GM19455 (cell line): ENCODE data around the gene COPS7A.
A peak's percentile ranks its signal among the peaks of the same experiment; 100 is the strongest.

ENCODE experiments used
- ATAC-seq: cut with Tn5 transposase; IDR thresholded peaks from one replicate; pipeline ENCODE4 v1.9.1; 2021; ENCODE audit not compliant: unreplicated experiment

Gene COPS7A

DNA sequence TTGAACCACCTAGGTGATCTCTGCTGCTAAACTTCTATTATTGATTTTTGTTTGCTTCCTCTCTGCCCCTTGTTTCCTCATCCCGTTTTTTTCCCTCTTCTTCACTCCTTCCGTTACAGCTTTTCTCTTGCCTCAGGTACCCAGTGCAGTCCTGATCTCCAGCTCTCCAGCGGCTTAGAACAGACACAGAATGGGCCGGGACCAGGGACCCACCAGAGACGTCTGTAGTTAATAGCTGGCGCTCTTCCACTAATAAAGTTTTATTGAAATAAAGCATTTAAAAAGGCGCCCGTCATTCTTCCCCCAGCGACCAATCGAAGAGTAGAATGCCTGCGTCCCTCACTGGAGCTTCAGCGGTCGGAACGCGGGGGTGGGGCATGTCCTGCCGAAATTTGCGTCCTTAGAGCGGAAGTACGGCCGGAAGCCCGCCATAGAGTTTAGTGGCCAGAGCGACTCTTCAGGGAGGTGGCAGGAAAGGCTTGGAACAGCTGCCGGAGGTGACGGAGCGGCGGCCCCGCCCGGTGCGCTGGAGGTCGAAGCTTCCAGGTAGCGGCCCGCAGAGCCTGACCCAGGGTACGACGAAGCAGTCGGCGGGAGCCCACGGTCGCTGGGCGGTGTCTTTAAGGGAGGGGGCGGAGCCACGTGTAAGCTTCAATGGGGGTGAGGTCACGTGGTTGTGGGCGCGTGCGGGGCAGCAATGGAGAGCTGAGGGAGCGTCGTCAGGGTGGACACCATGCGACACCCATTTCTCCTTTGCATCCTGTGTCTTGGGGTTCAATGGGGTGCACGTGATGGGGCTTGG, at the start of gene COPS7A:
COPS7A (plus strand) TSS at position 440 of the 802 bp plus-strand sequence. CDS start 611 bp downstream, outside the sequence.
- ATAC-seq, result peak; percentile 94

DNA sequence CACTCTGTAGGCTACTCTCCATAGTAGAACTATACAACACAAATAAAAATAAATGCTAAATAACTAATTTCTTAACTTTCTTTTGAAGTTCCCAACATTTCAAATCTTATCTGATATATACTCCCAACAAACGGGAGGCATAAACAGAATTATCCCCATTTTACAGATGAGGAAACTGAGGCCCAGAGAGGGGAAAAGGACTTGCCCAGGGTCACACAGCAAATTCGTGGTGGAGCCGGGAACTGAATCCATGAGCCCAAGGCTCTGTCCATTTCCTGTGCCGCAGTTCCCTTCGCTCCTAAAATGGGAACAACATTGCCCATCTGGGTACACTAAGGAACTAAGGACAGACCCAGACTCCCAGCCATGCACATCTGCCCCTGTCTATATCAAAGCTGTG, 46.9 kb upstream of the COPS7A start:
- ATAC-seq, result no peak

- ATAC-seq, result no peak
Observed at GRCh38 chr12:6684609-6685008, 39.2 kb upstream of the COPS7A start.

- ATAC-seq, result no peak
Observed at GRCh38 chr12:6685814-6686213, 38.0 kb upstream of the COPS7A start.

DNA sequence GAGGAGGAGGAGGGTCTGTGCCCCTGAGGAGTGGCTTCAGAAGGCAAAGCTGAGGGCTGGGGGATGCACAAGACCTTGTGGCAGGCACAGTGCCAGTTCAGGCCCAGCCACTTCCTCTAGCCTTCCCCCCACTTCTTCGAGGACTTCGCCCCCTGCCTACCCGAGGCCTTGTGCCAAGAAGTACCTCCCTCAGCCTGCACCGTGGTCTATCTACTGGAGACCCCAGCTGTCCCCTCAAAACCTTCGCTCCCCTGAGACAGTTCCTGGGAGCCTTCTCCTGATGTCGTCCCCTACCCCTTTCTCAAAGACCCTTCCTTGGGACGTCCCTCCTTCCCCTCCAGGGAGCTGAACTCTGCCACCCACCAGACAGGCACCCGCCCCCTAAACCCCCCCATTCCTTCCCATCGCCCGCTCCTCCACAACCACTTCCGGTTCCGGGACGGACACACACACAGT, 35.3 kb upstream of the COPS7A start:
- ATAC-seq, result no peak

GRCh38 chr12:6688999-6689882, 34.6 kb upstream of the COPS7A start, which contains the start of gene ZNF384:
ZNF384 (minus strand) TSS chr12:6689375; CDS start chr12:6679520, 9,855 bp downstream.
- peak; percentile 84 for ATAC-seq

DNA sequence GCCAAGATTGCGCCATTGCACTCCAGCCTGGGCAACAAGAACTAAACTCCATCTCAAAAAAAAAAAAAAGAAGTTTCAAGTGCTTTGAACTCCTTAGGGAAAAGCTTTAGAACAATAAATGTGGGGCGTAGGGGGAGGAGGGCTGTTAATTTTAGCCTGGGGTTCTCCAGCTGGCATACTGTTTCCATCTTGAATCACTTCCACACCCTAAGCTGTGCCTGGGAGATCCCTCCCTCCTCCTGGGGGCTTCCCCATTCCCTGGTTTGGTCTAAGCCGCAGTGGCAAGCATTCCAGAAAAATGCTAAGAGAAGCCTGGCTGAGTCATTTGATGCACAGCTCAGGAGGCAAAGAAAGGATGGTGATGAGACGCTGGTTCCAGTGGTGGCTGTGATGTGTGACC, 32.4 kb upstream of the COPS7A start:
- no peak for ATAC-seq

DNA sequence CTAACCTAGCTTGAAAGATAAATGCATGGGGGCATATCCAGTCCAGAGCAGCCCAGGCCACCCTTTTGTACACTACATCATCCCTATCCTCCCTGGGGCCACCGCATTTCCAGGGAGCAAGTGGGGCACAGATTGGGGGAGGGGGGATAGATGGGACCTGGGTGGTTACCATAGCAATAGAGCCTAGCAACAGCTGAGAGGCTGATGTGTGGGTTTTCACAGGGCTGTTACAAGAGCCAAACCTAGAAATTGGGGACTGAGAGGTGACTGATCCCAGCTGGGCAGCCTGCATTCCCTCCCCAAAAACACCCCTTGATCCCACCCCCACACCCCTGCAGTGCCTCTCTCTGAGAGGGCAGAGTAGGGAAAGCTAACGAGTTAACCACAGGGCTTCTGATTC, 31.0 kb upstream of the COPS7A start:
- ATAC-seq, result no peak

DNA sequence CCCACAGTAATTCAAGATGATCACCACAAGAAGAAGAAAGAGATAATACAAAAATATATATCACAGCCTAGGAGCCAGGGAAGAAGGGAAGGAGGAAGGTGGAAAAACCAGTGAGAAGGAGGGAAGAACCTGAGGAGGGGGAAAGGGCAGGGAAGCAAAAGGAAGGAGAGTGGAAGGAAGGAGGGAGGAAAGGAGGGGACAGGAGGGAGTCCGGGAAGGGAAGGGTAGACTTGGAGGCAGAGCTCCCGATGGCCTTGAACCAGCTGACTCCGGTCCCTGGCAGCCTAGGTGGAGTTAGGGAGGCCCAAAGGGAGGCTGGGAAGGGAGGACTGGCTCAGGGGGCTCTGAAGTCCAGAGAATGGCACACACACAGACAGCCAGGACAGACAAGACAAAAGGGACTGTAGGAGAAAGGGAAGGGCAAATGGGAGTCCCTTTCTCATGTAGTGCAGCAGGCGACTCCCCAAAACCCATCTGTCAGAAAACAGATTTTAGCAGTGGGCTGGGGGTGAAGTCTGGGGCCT, 30.0 kb upstream of the COPS7A start:
- ATAC-seq, result no peak

DNA sequence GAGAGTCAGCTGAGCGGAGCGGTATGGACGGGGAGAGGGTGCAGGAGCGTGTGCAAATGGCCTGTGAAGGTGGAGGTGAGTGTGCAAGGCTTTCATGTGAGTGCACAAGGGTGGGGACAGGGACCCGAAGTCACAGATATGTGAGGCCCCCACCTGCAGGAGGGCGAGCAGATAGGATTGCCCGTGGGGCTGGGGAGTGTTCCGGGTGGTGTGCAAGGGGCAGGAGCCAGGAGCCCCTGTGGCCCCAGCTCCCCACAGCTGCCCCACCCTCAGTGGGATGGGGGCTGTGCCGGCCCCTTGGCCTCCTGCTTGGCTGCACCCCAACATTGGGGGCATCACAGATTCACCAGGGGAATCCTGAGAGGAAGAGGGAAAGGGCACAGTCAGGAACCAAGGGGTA, 29.1 kb upstream of the COPS7A start:
- no peak for ATAC-seq

DNA sequence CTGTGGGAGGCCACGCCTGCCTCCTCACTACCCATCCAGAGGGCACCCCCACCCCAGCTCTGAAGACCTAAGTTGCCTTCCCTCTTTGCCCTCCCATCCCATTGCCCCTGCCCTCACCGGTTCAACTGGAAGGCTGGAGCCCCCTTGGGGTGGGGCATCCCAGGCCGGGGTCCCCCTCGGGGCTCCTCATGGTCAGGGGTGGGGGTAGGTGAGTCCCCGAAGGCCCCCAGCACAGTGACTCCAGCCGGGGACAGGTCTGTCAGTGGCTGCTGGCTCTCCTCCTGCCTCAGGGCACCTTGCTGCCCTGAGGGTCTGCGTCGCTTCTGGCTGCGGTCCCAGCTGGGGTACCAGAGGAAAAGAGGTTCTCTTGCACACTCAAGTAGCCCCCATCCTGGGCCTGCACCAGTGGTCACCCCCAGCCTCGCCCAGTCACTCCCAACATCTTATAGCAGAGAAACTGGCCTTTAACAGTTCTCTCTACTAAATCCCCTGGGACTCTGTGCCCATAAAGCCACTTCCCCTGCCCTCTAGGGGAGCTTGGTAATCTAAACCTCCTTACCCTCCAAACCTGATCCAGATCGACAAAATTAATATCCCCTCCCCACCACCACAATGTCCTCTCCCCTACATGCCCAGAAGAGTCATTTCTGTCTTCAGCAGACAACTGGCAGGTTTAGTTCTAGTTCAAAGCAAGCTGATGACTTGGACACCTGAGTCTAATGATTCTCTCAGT, 28.4 kb upstream of the COPS7A start:
- no peak for ATAC-seq

GRCh38 chr12:6696690-6697583, 26.9 kb upstream of the COPS7A start:
- ATAC-seq, result no peak

GRCh38 chr12:6697584-6698351, 26.1 kb upstream of the COPS7A start:
- no peak for ATAC-seq

DNA sequence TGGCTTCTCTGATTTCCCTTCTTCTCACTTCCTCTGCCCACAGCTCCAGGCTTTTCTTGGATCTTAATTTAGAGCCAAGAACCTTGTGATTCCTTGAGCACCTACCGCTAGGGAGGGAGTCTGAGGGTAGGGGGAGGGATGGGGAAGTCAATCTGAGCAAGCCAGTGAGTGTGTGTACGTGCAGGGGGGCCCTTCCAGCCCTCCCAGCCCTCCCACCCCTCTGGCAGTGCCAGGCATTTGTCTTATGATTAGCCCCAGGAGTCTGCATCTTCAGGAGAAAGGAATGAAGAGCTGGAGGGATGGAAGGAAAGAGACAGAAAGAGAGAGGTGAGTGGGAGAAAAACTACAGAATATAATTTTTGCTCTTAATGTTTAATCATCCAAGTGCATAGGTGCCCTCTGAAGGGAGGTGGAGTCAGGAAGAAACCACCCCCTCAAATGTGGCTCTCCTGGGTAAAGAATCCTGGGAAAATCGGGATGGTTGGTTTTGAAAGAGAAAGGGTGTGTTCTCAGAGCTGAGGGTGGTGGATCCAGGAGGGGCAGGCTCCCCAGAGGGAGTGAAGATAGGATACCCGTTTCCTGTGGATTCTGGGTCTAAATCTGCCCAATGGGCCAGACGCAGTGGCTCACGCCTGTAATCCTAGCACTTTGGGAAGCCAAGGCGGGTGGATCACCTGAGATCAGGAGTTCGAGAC, 25.3 kb upstream of the COPS7A start:
- no peak for ATAC-seq

- ATAC-seq, result no peak
Observed at GRCh38 chr12:6699259-6699988, 24.4 kb upstream of the COPS7A start.

DNA sequence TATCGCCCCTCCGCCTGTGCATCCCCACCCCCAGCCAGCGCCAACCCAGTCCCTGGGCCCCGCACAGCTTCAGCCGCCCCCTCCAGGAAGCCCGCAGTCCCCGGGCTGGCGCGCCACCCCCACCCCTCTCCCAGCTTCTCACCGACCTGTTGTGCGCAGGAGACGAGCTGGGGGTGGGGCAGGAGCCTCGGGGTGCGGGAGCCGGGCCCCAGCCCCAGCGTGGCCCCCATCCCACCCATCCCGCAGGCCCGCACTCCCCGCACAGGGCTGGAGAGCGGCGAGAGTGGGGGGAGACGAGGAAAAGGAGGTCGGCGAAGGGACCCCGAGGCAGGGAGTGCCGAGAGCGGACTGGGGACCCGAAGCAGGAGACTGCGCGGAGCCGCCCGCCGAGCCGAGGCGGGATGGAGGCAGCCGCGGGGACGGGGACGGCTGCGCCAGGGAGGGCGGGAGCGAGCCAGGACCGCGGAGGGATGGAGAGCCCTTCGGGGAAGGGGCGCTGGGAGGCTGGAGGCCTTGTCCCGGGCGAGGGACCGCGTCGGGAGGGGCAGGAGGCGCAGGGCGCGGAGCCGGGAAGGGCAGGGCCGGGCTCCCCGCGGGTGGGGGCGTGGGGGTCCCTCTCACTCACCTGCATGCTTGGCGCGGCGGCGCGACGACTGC, 23.7 kb upstream of the COPS7A start:
- ATAC-seq, result no peak

GRCh38 chr12:6700646-6701051, 23.2 kb upstream of the COPS7A start, which contains the start of gene PIANP:
PIANP (minus strand) TSS chr12:6700815; CDS start chr12:6698061, 2,754 bp downstream.
- ATAC-seq, result no peak
